Body of pancreas (tissue), 4 donors: ENCODE measurements around the gene FAM89B.

ENCODE experiments used
- CTCF ChIP-seq, 7 experiments: fragments of 450-650 bp in 4 of 7; fragments of 200-600 bp in 3 of 7; sonication (generic) in 3 of 7; IDR thresholded peaks; one replicate each; pipeline ENCODE4 v1.5.1; 2016 to 2019; ENCODE audit warnings: antibody characterized with exemption in 7 of 7
- POLR2A ChIP-seq, 3 donors: fragments of 450-650 bp; IDR thresholded peaks; one replicate each; pipeline ENCODE4 v1.6.1; 2016; ENCODE audit warnings: antibody characterized with exemption in 3 of 3, mild to moderate bottlenecking in 2 of 3

- TF ChIP-seq CTCF (IDR thresholded peaks at IDR 0.05) (no peak), POLR2A (IDR thresholded peaks at IDR 0.05) (no peak)
Observed at GRCh38 chr11:65622011-65622410, 49.7 kb downstream of the FAM89B start.
